ENCODE results near the gene PVRIG.

DNA sequence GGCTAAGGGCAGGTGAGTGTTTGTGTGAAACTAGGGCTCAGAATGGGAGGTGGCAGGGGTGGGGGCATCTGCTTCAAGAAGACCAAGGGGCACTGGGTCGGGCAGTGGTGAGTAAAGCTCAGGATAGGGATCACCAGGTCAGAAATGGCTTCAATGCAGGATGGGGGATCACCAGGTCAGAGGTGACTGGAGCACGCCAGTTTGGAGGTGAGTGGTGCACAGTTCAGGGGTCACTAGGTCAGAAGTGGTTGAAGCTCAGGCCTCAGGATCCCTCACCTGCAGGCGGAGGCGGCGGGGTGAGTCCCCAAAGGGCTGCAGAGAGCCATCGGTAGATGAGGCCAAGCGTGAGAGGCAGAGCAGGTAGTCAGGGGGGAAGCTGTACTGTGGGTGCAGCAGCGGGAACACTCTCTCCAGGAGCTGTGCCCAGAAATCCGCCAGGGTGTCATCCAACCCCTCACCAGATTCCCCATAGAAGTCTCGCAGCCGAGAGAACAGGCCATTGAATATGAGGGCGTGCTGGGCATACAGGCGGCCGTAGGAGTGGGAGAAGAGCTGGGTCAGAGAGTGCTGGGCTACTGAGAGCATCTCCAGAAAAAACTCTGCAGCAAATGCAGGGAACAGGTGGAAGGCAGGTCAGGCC, 44.3 kb upstream of the PVRIG start:
- no peak for TF ChIP-seq CTCF (IDR thresholded peaks at IDR 0.05; ENCODE audit: poor library complexity, severe bottlenecking)
- TF ChIP-seq MXI1 (conservative IDR thresholded peaks at IDR 0.05; ENCODE audit: poor library complexity, severe bottlenecking): no peak
- TF ChIP-seq POLR2AphosphoS5 (IDR thresholded peaks at IDR 0.05): no peak
- TF ChIP-seq EZH2 (IDR thresholded peaks at IDR 0.05; ENCODE audit: borderline replicate concordance, insufficient read depth, low read length, poor library complexity, severe bottlenecking): no peak

All from neural cell (in vitro differentiated cells).